ENCODE results near the gene PLK3. TPM values are rescaled to one million over a fixed set of nuclear protein-coding genes. Genes with fewer than 3 reads are reported as not detected.

Gene PLK3
- total and polyA plus RNA-seq, 2 experiments from 2014 or later: 8.7 to 15.1 TPM

- DNase-seq (ENCODE audit: low spot score): peak; percentile 71
- no peaks in the 10 kb centered on the region for H3F3A ChIP-seq (replicated peaks; ENCODE audit: low read depth)
- H3K27me3 ChIP-seq (ENCODE audit: insufficient read depth): no peaks in the 10 kb centered on the region
- H4K20me1 ChIP-seq (replicated peaks; ENCODE audit: insufficient read depth): no peaks in the 10 kb centered on the region
- H3K27ac ChIP-seq (ENCODE audit: low read depth): no peak overlapping the region
- H3K4me3 Mint-ChIP-seq: no peak overlapping the region
- peak overlapping the region; percentile 56; the same call in 1 of the 2 replicates for H2AFZ ChIP-seq
- no peak overlapping the region for H3K4me3 ChIP-seq
- no peaks in the 10 kb centered on the region for H3K36me3 ChIP-seq (ENCODE audit: insufficient read depth)
- H3K9me3 Mint-ChIP-seq: no peaks in the 10 kb centered on the region
- H3K79me2 ChIP-seq (replicated peaks; ENCODE audit: insufficient read depth): no peaks in the 10 kb centered on the region
- H3K9me2 ChIP-seq (ENCODE audit: insufficient read depth): no peaks in the 10 kb centered on the region
- peak; percentile 80 for ATAC-seq
- H3K4me1 ChIP-seq (ENCODE audit: insufficient read depth): no peaks in the 10 kb centered on the region
- H3K27ac Mint-ChIP-seq: no peak overlapping the region
- H3K4me1 Mint-ChIP-seq: peaks cover 15% of the 10 kb centered on the region
- no peak overlapping the region for H3K4me2 ChIP-seq
- no peaks in the 10 kb centered on the region for H3K36me3 Mint-ChIP-seq (ENCODE audit: low read depth)
- peak; percentile 42 to 65 for TF ChIP-seq CTCF (conservative IDR thresholded peaks at IDR 0.05; ENCODE audit: low read depth in 2 of 2)
- TF ChIP-seq EZH2phosphoT487 (IDR thresholded peaks at IDR 0.05; ENCODE audit: unreplicated experiment): no peak
- peaks cover 9% of the 10 kb centered on the region for H3K27me3 Mint-ChIP-seq (ENCODE audit: insufficient read depth, low read depth, poor library complexity)
Observed at GRCh38 chr1:44827197-44828002, 27.2 kb downstream of the PLK3 start.

GRCh38 chr1:44828003-44828651 is 27.9 kb downstream of the PLK3 start:
- no peak overlapping the region for H3K4me3 Mint-ChIP-seq
- ATAC-seq (no peak; the same call in 2 of the 3 replicates), DNase-seq (ENCODE audit: low spot score) (no peak)
- no peaks in the 10 kb centered on the region for H3K9me3 Mint-ChIP-seq
- TF ChIP-seq NANOG (IDR thresholded peaks at IDR 0.05; ENCODE audit: borderline replicate concordance) (no peak), JUNB (IDR thresholded peaks at IDR 0.05; ENCODE audit: unreplicated experiment) (no peak), ZNF114 (CRISPR knock-in tag; IDR thresholded peaks at IDR 0.05) (no peak), EZH2phosphoT487 (IDR thresholded peaks at IDR 0.05; ENCODE audit: unreplicated experiment) (no peak), CTCF (conservative IDR thresholded peaks at IDR 0.05; ENCODE audit: low read depth in 2 of 2) (no peak), EZH2 (IDR thresholded peaks at IDR 0.05; ENCODE audit: low read depth, unreplicated experiment) (no peak), CREB1 (CRISPR knock-in tag; IDR thresholded peaks at IDR 0.05; ENCODE audit: low read depth) (no peak), ETS1 (IDR thresholded peaks at IDR 0.05) (no peak)
- H3K4me1 ChIP-seq (ENCODE audit: insufficient read depth): no peaks in the 10 kb centered on the region
- H3K36me3 Mint-ChIP-seq (ENCODE audit: low read depth): no peaks in the 10 kb centered on the region
- H3K27me3 ChIP-seq (ENCODE audit: insufficient read depth): no peaks in the 10 kb centered on the region
- peaks cover 19% of the 10 kb centered on the region for H3K4me1 Mint-ChIP-seq
- no peaks in the 10 kb centered on the region for H3F3A ChIP-seq (replicated peaks; ENCODE audit: low read depth)
- no peak overlapping the region; the same call in 1 of the 2 replicates for H3K27ac Mint-ChIP-seq
- no peaks in the 10 kb centered on the region for H4K20me1 ChIP-seq (replicated peaks; ENCODE audit: insufficient read depth)
- peaks cover 6% of the 10 kb centered on the region for H3K27me3 Mint-ChIP-seq (ENCODE audit: insufficient read depth, low read depth, poor library complexity)
- no peak overlapping the region for H3K4me3 ChIP-seq
- H3K79me2 ChIP-seq (replicated peaks; ENCODE audit: insufficient read depth): no peaks in the 10 kb centered on the region
- no peak overlapping the region for H3K4me2 ChIP-seq
- no peaks in the 10 kb centered on the region for H3K36me3 ChIP-seq (ENCODE audit: insufficient read depth)
- no peak overlapping the region for H3K27ac ChIP-seq (ENCODE audit: low read depth)
- H3K9me2 ChIP-seq (ENCODE audit: insufficient read depth): no peaks in the 10 kb centered on the region
- no peak overlapping the region for H2AFZ ChIP-seq

All from GM23338 (cell line).